Esophagus (tissue), 2 donors: ENCODE data around the gene PTPRQ. TPM values are rescaled to one million over a fixed set of nuclear protein-coding genes. Genes with fewer than 3 reads are reported as not detected.

ENCODE experiments used
- H3K27ac ChIP-seq, 2 donors: one replicate each; pipeline ENCODE4 v1.5.1; 2013; ENCODE audit warnings: low read depth in 2 of 2, mild to moderate bottlenecking in 2 of 2, inconsistent platforms in 1 of 2, low read length in 1 of 2, moderate library complexity in 1 of 2
- H3K27me3 ChIP-seq, 2 donors: one replicate each; pipeline ENCODE4 v1.6.1; 2013; ENCODE audit warnings: low read length in 2 of 2, control low read depth in 1 of 2, mild to moderate bottlenecking in 1 of 2; ENCODE audit not compliant: insufficient read depth in 2 of 2, control insufficient read depth in 1 of 2
- H3K36me3 ChIP-seq, 2 donors: one replicate each; pipeline ENCODE4 v1.6.1; 2013; ENCODE audit warnings: low read length in 1 of 2; ENCODE audit not compliant: control insufficient read depth in 2 of 2, insufficient read depth in 2 of 2
- H3K4me1 ChIP-seq, 2 donors: one replicate each; pipeline ENCODE4 v1.6.1; 2013; ENCODE audit warnings: low read length in 1 of 2; ENCODE audit not compliant: control insufficient read depth in 2 of 2, insufficient read depth in 2 of 2
- H3K4me3 ChIP-seq, 2 donors: one replicate each; pipeline ENCODE4 v1.5.1; 2013; ENCODE audit warnings: low read length in 2 of 2, mild to moderate bottlenecking in 2 of 2, low read depth in 1 of 2, moderate library complexity in 1 of 2
- H3K9me3 ChIP-seq, 2 donors: one replicate each; pipeline ENCODE4 v1.6.1; 2013; ENCODE audit warnings: mild to moderate bottlenecking in 2 of 2, low read depth in 1 of 2, low read length in 1 of 2, moderate library complexity in 1 of 2; ENCODE audit not compliant: control insufficient read depth in 2 of 2, insufficient read depth in 1 of 2
- WGBS, 2 donors: extraction: QIAGEN DNeasy Blood & Tissue Kit; methylation state at CpG; one replicate each; pipeline ENCODE4 v1.1.7; 2013; 5-methylcytosine and 5-hydroxymethylcytosine counted together
- polyA plus RNA-seq, 2 donors: library from polyadenylated mRNA; stranded (reverse); fragments of 200-250 nt; gene quantifications; one replicate each; pipeline ENCODE4 v1.2.3, GENCODE V29; 2013
- donor health status: healthy with polysubstance abuse.
- donor health status: Bipolar disorder and iron deficiency.

PTPRQ gene
- polyA plus RNA-seq, 2 donors = 0.20 to 0.22 TPM

GRCh38 chr12:80498059-80498728, 54.2 kb downstream of the PTPRQ start:
- Histone ChIP-seq H3K27me3 (no peaks in the 10 kb centered on the region), H3K9me3 (no peaks in the 10 kb centered on the region), H3K4me3 (no peak overlapping the region), H3K4me1 (no peaks in the 10 kb centered on the region), H3K36me3 (no peaks in the 10 kb centered on the region), H3K27ac (no peak overlapping the region)
- 34 to 46% methylated on average over 2 of the region's 2 CpGs for WGBS, 2 donors

- no peaks in the 10 kb centered on the region for H3K9me3 ChIP-seq
- no peaks in the 10 kb centered on the region for H3K4me1 ChIP-seq
- H3K27me3 ChIP-seq = no peaks in the 10 kb centered on the region
- 56 to 87% methylated on average over 2 of the region's 2 CpGs for WGBS, 2 donors
- H3K36me3 ChIP-seq = no peaks in the 10 kb centered on the region
- H3K27ac ChIP-seq = no peak overlapping the region
- no peak overlapping the region for H3K4me3 ChIP-seq
These were observed 60.5 kb downstream of the PTPRQ start for GRCh38 chr12:80504389-80505163.

- no peaks in the 10 kb centered on the region for H3K36me3 ChIP-seq
- 22 to 27% methylated on average over 1 of the region's 1 CpG for WGBS, 2 donors
- H3K9me3 ChIP-seq = peaks cover 0 to 4% of the 10 kb centered on the region in 2 donors
- H3K27me3 ChIP-seq = no peaks in the 10 kb centered on the region
- H3K4me1 ChIP-seq = peaks cover 0 to 4% of the 10 kb centered on the region in 2 donors
- H3K4me3 ChIP-seq = no peak overlapping the region
- no peak overlapping the region for H3K27ac ChIP-seq
These were observed 65.9 kb downstream of the PTPRQ start for GRCh38 chr12:80509781-80510556.

- no peaks in the 10 kb centered on the region for H3K36me3 ChIP-seq
- H3K4me3 ChIP-seq = no peak overlapping the region
- H3K27ac ChIP-seq = no peak overlapping the region
- no peaks in the 10 kb centered on the region for H3K27me3 ChIP-seq
- peaks cover 0 to 4% of the 10 kb centered on the region in 2 donors for H3K9me3 ChIP-seq
- peaks cover 0 to 4% of the 10 kb centered on the region in 2 donors for H3K4me1 ChIP-seq
- WGBS, 2 donors = 51 to 55% methylated on average over 11 of the region's 11 CpGs
These were observed 68.7 kb downstream of the PTPRQ start for GRCh38 chr12:80512781-80513180.

GRCh38 chr12:80513211-80513610, 69.2 kb downstream of the PTPRQ start:
- WGBS, 2 donors = 43 to 49% methylated on average over 18 of the region's 18 CpGs
- Histone ChIP-seq H3K27ac (no peak overlapping the region), H3K4me3 (no peak overlapping the region), H3K9me3 (peaks cover 0 to 4% of the 10 kb centered on the region in 2 donors), H3K27me3 (no peaks in the 10 kb centered on the region), H3K36me3 (no peaks in the 10 kb centered on the region), H3K4me1 (peaks cover 0 to 4% of the 10 kb centered on the region in 2 donors)

- Histone ChIP-seq H3K4me3 (no peak overlapping the region), H3K27ac (no peak overlapping the region), H3K4me1 (peaks cover 0 to 4% of the 10 kb centered on the region in 2 donors), H3K36me3 (no peaks in the 10 kb centered on the region), H3K9me3 (peaks cover 0 to 4% of the 10 kb centered on the region in 2 donors), H3K27me3 (no peaks in the 10 kb centered on the region)
- WGBS, 2 donors = 93 to 99% methylated on average over 2 of the region's 2 CpGs
These were observed 73.6 kb downstream of the PTPRQ start for GRCh38 chr12:80517655-80518054.

GRCh38 chr12:80531646-80532045, 87.6 kb downstream of the PTPRQ start:
- Histone ChIP-seq H3K27me3 (no peaks in the 10 kb centered on the region), H3K27ac (no peak overlapping the region), H3K36me3 (no peaks in the 10 kb centered on the region), H3K9me3 (no peaks in the 10 kb centered on the region), H3K4me1 (no peaks in the 10 kb centered on the region), H3K4me3 (no peak overlapping the region)

- Histone ChIP-seq H3K4me3 (no peak overlapping the region), H3K4me1 (no peaks in the 10 kb centered on the region), H3K27ac (no peak overlapping the region), H3K27me3 (no peaks in the 10 kb centered on the region), H3K36me3 (no peaks in the 10 kb centered on the region), H3K9me3 (no peaks in the 10 kb centered on the region)
- WGBS, 2 donors = 31 to 35% methylated on average over 2 of the region's 2 CpGs
These were observed 95.0 kb downstream of the PTPRQ start for GRCh38 chr12:80539029-80539428.

- 74 to 76% methylated on average over 3 of the region's 3 CpGs for WGBS, 2 donors
- Histone ChIP-seq H3K4me3 (no peak overlapping the region), H3K9me3 (no peaks in the 10 kb centered on the region), H3K4me1 (no peaks in the 10 kb centered on the region), H3K27ac (no peak overlapping the region), H3K27me3 (no peaks in the 10 kb centered on the region), H3K36me3 (no peaks in the 10 kb centered on the region)
These were observed 105.3 kb downstream of the PTPRQ start for GRCh38 chr12:80549298-80549697.
